ENCODE data around the gene POLR3E. TPM values are rescaled to one million over a fixed set of nuclear protein-coding genes. Genes with fewer than 3 reads are reported as not detected.
A peak's percentile ranks its signal among the peaks of the same experiment; 100 is the strongest.

Gene POLR3E
- total RNA-seq, 4 donors from 2014 or later: 39.1 to 113 (median 65.1) TPM

- Histone ChIP-seq H3K36me3 (peaks cover 0 to 39% (median 0%) of the 10 kb centered on the region in 3 donors), H3K4me3 (no peak overlapping the region), H3K9me3 (no peaks in the 10 kb centered on the region), H3K4me1 (peaks cover 0 to 39% (median 6%) of the 10 kb centered on the region in 4 donors), H3K27me3 (no peaks in the 10 kb centered on the region), H3K27ac (peak overlapping the region in 1 of 4 donors; percentile 12)
- no peak for DNase-seq
- TF ChIP-seq POLR2A (IDR thresholded peaks at IDR 0.05): no peak
- no peak for TF ChIP-seq CTCF (IDR thresholded peaks at IDR 0.05)
These were observed 54.9 kb downstream of the POLR3E start for GRCh38 chr16:22352140-22352539.

GRCh38 chr16:22352723-22353122 is 55.5 kb downstream of the POLR3E start:
- Histone ChIP-seq H3K27ac (peak overlapping the region in 2 of 4 donors; percentile 7 to 50), H3K9me3 (no peaks in the 10 kb centered on the region), H3K27me3 (no peaks in the 10 kb centered on the region), H3K4me1 (peaks cover 0 to 42% (median 6%) of the 10 kb centered on the region in 4 donors), H3K4me3 (no peak overlapping the region), H3K36me3 (peaks cover 0 to 33% (median 0%) of the 10 kb centered on the region in 3 donors)
- DNase-seq: no peak
- TF ChIP-seq POLR2A (IDR thresholded peaks at IDR 0.05) (no peak), CTCF (IDR thresholded peaks at IDR 0.05) (no peak)

DNA sequence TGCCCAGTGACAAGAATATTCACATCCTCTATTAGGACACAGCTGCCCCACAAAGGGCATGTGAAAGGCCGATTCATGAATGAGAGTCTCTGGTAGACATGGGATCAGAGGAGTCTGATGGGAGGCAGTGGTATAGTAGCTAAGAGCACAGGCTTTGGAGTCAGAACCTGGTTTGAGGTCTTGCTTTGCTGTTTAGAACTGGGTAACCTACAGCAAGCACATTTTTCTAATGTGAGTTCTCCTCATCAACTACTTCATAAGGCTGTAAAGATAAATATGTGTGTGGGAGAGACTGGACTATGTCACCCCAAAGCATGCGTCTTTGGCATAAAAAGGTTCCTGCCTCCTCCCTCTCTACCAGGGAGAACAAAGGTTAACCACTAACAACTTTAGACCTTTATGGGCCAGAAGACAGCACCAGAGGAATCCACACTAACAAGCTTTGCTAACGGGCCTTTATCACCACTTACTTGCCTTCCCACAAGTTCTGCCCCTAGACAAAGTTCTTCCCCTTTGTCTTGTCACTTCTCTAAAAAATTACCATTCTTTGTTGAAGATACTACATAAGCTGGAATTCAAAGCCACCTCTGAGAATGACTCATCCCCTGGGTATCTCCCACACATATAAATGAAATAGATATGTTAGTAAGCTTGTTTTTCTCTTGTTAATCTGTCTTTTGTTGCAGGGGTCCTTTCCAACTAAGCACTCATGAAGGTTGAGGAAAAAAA is 56.1 kb downstream of the POLR3E start:
- no peak for DNase-seq
- no peaks in the 10 kb centered on the region for H3K27me3 ChIP-seq
- H3K4me1 ChIP-seq: peaks cover 0 to 42% (median 6%) of the 10 kb centered on the region in 4 donors
- H3K9me3 ChIP-seq: no peaks in the 10 kb centered on the region
- no peak for TF ChIP-seq CTCF (IDR thresholded peaks at IDR 0.05)
- TF ChIP-seq POLR2A (IDR thresholded peaks at IDR 0.05): no peak
- peaks cover 0 to 27% (median 0%) of the 10 kb centered on the region in 3 donors for H3K36me3 ChIP-seq
- peak overlapping the region; percentile 6 to 78 (median 28) for H3K27ac ChIP-seq
- H3K4me3 ChIP-seq: no peak overlapping the region

DNA sequence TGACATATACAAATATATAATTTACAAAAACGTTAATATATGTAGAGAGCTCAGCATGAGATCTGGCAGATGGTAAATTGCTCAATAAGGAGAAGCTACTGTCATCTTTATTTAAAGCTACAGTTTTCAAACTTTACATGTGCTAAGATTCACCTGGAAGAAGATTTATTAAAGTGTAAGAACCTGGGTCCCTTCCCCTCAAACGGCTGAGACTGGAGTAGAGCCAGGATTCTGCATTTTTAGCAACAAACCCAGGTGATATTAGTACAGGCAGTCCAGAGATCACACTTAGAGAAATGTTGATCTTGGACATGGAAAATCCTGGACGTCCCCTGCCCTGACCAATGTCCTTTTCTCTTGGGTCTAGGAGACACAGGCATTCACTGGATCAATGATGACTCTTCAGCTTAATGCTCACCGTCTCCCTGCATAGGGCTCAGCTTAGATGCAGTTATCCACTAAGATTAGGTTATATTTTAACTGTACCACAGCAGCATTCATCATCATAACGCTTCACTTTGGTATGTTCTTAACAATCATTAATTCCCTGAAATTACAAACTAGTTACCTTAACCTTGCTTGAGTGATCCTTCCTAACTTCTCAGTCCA is 56.8 kb downstream of the POLR3E start:
- Histone ChIP-seq H3K27me3 (no peaks in the 10 kb centered on the region), H3K4me3 (no peak overlapping the region), H3K4me1 (peaks cover 0 to 42% (median 6%) of the 10 kb centered on the region in 4 donors), H3K27ac (peak overlapping the region in 3 of 4 donors; percentile 5 to 78 (median 50)), H3K36me3 (peaks cover 0 to 20% (median 0%) of the 10 kb centered on the region in 3 donors), H3K9me3 (no peaks in the 10 kb centered on the region)
- TF ChIP-seq POLR2A (IDR thresholded peaks at IDR 0.05): no peak
- TF ChIP-seq CTCF (IDR thresholded peaks at IDR 0.05): no peak
- no peak for DNase-seq

DNA sequence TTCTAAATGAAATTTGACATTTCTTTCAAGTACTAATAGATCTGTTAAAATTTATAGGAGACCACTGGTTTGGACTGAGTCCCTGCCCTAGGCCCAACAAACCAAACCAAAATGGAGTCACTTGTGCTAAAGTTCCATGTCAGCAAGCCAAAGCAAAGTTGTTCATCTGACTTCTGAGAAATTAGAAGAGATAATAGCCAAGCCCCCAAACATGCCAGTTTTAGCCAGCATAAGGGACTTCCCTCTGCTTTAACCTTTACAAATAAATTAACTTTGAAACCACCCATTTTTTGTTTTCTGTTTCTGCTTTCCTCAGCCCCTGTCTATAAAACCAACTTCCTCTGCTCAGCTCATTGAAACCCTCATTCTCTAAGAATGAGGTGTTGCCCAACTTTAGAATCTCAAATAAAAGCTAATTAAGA is 58.3 kb downstream of the POLR3E start:
- no peaks in the 10 kb centered on the region for H3K9me3 ChIP-seq
- TF ChIP-seq CTCF (IDR thresholded peaks at IDR 0.05): no peak
- no peak for TF ChIP-seq POLR2A (IDR thresholded peaks at IDR 0.05)
- H3K27me3 ChIP-seq: no peaks in the 10 kb centered on the region
- H3K27ac ChIP-seq: no peak overlapping the region
- no peak overlapping the region for H3K4me3 ChIP-seq
- no peak for DNase-seq
- peaks cover 0 to 42% (median 6%) of the 10 kb centered on the region in 4 donors for H3K4me1 ChIP-seq
- H3K36me3 ChIP-seq: peaks cover 0 to 7% (median 0%) of the 10 kb centered on the region in 3 donors
